ENCODE results near the gene GPR157. TPM values are rescaled to one million over a fixed set of nuclear protein-coding genes. Genes with fewer than 3 reads are reported as not detected.

GPR157 gene
- total and polyA plus RNA-seq, 2 of the 13 experiments (the other 11 are each of a cell fraction or from before 2014, with no cell fraction given) = 10.1 to 19.2 TPM

DNA sequence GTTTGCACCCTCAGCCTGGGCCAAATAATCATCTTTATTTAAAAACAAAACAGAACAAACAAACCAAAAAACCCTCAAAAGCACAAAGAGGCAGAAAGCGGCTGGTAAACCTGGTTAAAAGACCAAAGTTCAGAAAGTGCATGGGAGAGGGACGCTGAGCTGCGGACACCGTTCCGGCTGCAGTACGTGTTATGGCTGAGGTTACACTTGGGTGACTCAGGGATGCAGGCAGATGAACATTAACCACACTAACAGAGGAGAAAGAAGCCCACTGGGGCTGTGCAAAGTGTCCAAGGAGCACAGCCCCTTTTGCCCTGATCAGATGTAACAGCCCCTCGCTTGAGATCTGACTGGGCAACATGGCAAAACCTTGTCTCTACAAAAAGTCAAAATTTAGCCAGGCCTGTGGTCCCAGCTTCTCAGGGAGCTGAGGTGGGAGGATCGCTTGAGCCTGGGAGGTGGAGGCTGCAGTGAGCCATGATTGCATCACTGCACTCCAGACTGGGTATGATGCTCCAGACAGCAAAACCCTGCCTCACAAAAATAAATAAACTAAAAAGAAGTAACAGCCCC, 28.3 kb downstream of the GPR157 start (continued):
- TF ChIP-seq, protein P1, sequence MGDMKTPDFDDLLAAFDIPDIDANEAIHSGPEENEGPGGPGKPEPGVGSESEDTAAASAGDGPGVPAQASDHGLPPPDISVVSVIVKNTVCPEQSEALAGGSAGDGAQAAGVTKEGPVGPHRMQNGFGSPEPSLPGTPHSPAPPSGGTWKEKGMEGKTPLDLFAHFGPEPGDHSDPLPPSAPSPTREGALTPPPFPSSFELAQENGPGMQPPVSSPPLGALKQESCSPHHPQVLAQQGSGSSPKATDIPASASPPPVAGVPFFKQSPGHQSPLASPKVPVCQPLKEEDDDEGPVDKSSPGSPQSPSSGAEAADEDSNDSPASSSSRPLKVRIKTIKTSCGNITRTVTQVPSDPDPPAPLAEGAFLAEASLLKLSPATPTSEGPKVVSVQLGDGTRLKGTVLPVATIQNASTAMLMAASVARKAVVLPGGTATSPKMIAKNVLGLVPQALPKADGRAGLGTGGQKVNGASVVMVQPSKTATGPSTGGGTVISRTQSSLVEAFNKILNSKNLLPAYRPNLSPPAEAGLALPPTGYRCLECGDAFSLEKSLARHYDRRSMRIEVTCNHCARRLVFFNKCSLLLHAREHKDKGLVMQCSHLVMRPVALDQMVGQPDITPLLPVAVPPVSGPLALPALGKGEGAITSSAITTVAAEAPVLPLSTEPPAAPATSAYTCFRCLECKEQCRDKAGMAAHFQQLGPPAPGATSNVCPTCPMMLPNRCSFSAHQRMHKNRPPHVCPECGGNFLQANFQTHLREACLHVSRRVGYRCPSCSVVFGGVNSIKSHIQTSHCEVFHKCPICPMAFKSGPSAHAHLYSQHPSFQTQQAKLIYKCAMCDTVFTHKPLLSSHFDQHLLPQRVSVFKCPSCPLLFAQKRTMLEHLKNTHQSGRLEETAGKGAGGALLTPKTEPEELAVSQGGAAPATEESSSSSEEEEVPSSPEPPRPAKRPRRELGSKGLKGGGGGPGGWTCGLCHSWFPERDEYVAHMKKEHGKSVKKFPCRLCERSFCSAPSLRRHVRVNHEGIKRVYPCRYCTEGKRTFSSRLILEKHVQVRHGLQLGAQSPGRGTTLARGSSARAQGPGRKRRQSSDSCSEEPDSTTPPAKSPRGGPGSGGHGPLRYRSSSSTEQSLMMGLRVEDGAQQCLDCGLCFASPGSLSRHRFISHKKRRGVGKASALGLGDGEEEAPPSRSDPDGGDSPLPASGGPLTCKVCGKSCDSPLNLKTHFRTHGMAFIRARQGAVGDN (CRISPR knock-in tag; IDR thresholded peaks at IDR 0.05) = peak; percentile 24; the same call in 1 of the 2 replicates
- TF ChIP-seq ARNT2 (CRISPR knock-in tag; IDR thresholded peaks at IDR 0.05; ENCODE audit: low read depth) (no peak), RAD51 (IDR thresholded peaks at IDR 0.05; ENCODE audit: borderline replicate concordance) (no peak), JARID2 (CRISPR knock-in tag; IDR thresholded peaks at IDR 0.05; ENCODE audit: insufficient replicate concordance) (no peak), CHCHD3 (CRISPR knock-in tag; IDR thresholded peaks at IDR 0.05) (no peak), ZNF326 (CRISPR knock-in tag; IDR thresholded peaks at IDR 0.05; ENCODE audit: borderline replicate concordance) (no peak), CAMTA2 (CRISPR knock-in tag; IDR thresholded peaks at IDR 0.05; ENCODE audit: borderline replicate concordance) (no peak), ZNF331 (CRISPR knock-in tag; IDR thresholded peaks at IDR 0.05) (peak; percentile 61; the same call in 1 of the 2 replicates), NFIB (CRISPR knock-in tag; IDR thresholded peaks at IDR 0.05; ENCODE audit: borderline replicate concordance) (no peak), NBN (conservative IDR thresholded peaks at IDR 0.05) (no peak), KLF15 (CRISPR knock-in tag; IDR thresholded peaks at IDR 0.05; ENCODE audit: borderline replicate concordance) (no peak)
- TF ChIP-seq, protein P2, sequence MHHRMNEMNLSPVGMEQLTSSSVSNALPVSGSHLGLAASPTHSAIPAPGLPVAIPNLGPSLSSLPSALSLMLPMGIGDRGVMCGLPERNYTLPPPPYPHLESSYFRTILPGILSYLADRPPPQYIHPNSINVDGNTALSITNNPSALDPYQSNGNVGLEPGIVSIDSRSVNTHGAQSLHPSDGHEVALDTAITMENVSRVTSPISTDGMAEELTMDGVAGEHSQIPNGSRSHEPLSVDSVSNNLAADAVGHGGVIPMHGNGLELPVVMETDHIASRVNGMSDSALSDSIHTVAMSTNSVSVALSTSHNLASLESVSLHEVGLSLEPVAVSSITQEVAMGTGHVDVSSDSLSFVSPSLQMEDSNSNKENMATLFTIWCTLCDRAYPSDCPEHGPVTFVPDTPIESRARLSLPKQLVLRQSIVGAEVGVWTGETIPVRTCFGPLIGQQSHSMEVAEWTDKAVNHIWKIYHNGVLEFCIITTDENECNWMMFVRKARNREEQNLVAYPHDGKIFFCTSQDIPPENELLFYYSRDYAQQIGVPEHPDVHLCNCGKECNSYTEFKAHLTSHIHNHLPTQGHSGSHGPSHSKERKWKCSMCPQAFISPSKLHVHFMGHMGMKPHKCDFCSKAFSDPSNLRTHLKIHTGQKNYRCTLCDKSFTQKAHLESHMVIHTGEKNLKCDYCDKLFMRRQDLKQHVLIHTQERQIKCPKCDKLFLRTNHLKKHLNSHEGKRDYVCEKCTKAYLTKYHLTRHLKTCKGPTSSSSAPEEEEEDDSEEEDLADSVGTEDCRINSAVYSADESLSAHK (CRISPR knock-in tag; IDR thresholded peaks at IDR 0.05; ENCODE audit: borderline replicate concordance) = no peak

Data from HepG2 (cell line).